HUES48 (cell line): ENCODE data around the gene TBC1D16.
"Not testable (repeated sequence)": the region's sequence is repeated elsewhere in the genome, so short reads cannot be mapped to it uniquely, and the experiment has no call there.

Source experiments
- H3K27ac ChIP-seq: one replicate; pipeline ENCODE4 v1.7.0; 2013; ENCODE audit warnings: low read depth, low read length, inconsistent platforms
- H3K27me3 ChIP-seq: 2 replicates; pipeline ENCODE4 v1.6.1; 2013; ENCODE audit warnings: mild to moderate bottlenecking, low read length; ENCODE audit not compliant: control insufficient read depth, insufficient read depth
- H3K36me3 ChIP-seq: 2 replicates; pipeline ENCODE4 v1.6.1; 2013; ENCODE audit warnings: low read length; ENCODE audit not compliant: control insufficient read depth, insufficient read depth
- H3K4me1 ChIP-seq: 2 replicates; pipeline ENCODE4 v1.6.1; 2013; ENCODE audit warnings: mild to moderate bottlenecking, low read length; ENCODE audit not compliant: control insufficient read depth, insufficient read depth
- H3K4me3 ChIP-seq: 2 replicates; pipeline ENCODE4 v1.5.1; 2013; ENCODE audit warnings: mild to moderate bottlenecking, low read depth, low read length
- H3K9ac ChIP-seq: 2 replicates; pipeline ENCODE4 v1.6.1; 2013; ENCODE audit warnings: mild to moderate bottlenecking, low read depth, low read length, moderate library complexity
- H3K9me3 ChIP-seq: 2 replicates; pipeline ENCODE4 v1.6.1; 2013; ENCODE audit warnings: low read length; ENCODE audit not compliant: control insufficient read depth, insufficient read depth

TBC1D16 gene

GRCh38 chr17:80000136-80000535 is 35.5 kb downstream of the TBC1D16 start:
- H3K36me3 ChIP-seq, result 0 out of 2 replicates have a peak, but pooled peaks cover 10% of the 10 kb centered on the region
- H3K27ac ChIP-seq, result no peak overlapping the region
- no peaks in the 10 kb centered on the region for H3K4me1 ChIP-seq
- H3K4me3 ChIP-seq, result no peak overlapping the region
- H3K27me3 ChIP-seq, result no peaks in the 10 kb centered on the region
- H3K9ac ChIP-seq, result no peak overlapping the region
- H3K9me3 ChIP-seq, result no peaks in the 10 kb centered on the region

GRCh38 chr17:79997011-79997660 is 38.5 kb downstream of the TBC1D16 start:
- no peak overlapping the region for H3K9ac ChIP-seq

GRCh38 chr17:79996291-79996690 is 39.4 kb downstream of the TBC1D16 start:
- H3K9ac ChIP-seq, result no peak overlapping the region

More at GRCh38 chr17:79997011-79997660, 38.5 kb downstream of the TBC1D16 start:
- H3K9me3 ChIP-seq, result no peaks in the 10 kb centered on the region
- H3K4me3 ChIP-seq, result no peak overlapping the region
- H3K4me1 ChIP-seq, result peaks cover 20% of the 10 kb centered on the region
- H3K27ac ChIP-seq, result no peak overlapping the region
- H3K27me3 ChIP-seq, result no peaks in the 10 kb centered on the region
- H3K36me3 ChIP-seq, result 0 out of 2 replicates have a peak, but pooled peaks cover 4% of the 10 kb centered on the region

GRCh38 chr17:79995696-79996095 is 40.0 kb downstream of the TBC1D16 start:
- Histone ChIP-seq H3K36me3 (no peaks in the 10 kb centered on the region), H3K9me3 (no peaks in the 10 kb centered on the region), H3K4me3 (no peak overlapping the region), H3K4me1 (peaks cover 27% of the 10 kb centered on the region), H3K27ac (no peak overlapping the region), H3K9ac (no peak overlapping the region), H3K27me3 (no peaks in the 10 kb centered on the region)

More at GRCh38 chr17:79996291-79996690, 39.4 kb downstream of the TBC1D16 start:
- no peaks in the 10 kb centered on the region for H3K36me3 ChIP-seq
- H3K4me1 ChIP-seq, result peaks cover 24% of the 10 kb centered on the region
- no peaks in the 10 kb centered on the region for H3K27me3 ChIP-seq
- H3K9me3 ChIP-seq, result no peaks in the 10 kb centered on the region
- H3K27ac ChIP-seq, result no peak overlapping the region
- H3K4me3 ChIP-seq, result no peak overlapping the region

GRCh38 chr17:79994602-79995001 is 41.1 kb downstream of the TBC1D16 start:
- Histone ChIP-seq H3K4me1 (peaks cover 27% of the 10 kb centered on the region), H3K36me3 (no peaks in the 10 kb centered on the region), H3K4me3 (no peak overlapping the region), H3K9ac (no peak overlapping the region), H3K27me3 (no peaks in the 10 kb centered on the region), H3K9me3 (no peaks in the 10 kb centered on the region), H3K27ac (no peak overlapping the region)

GRCh38 chr17:79994228-79994569 is 41.5 kb downstream of the TBC1D16 start:
- not testable (repeated sequence) for H3K4me3 ChIP-seq, H3K9me3 ChIP-seq, H3K9ac ChIP-seq, H3K27me3 ChIP-seq, H3K36me3 ChIP-seq
- H3K4me1 ChIP-seq, result peaks cover 28% of the 10 kb centered on the region
- peak overlapping the region; percentile 84 for H3K27ac ChIP-seq

GRCh38 chr17:79993390-79994227 is 42.1 kb downstream of the TBC1D16 start:
- Histone ChIP-seq H3K9ac (peak overlapping the region; percentile 50), H3K27ac (peak overlapping the region; percentile 84)

GRCh38 chr17:79992649-79993389 is 42.9 kb downstream of the TBC1D16 start:
- Histone ChIP-seq H3K9me3 (no peaks in the 10 kb centered on the region), H3K36me3 (no peaks in the 10 kb centered on the region), H3K4me1 (peaks cover 39% of the 10 kb centered on the region), H3K4me3 (no peak overlapping the region), H3K9ac (peak overlapping the region; percentile 50), H3K27ac (peak overlapping the region; percentile 84), H3K27me3 (no peaks in the 10 kb centered on the region)

More at GRCh38 chr17:79993390-79994227, 42.1 kb downstream of the TBC1D16 start:
- Histone ChIP-seq H3K27me3 (no peaks in the 10 kb centered on the region), H3K9me3 (no peaks in the 10 kb centered on the region), H3K4me3 (no peak overlapping the region), H3K36me3 (no peaks in the 10 kb centered on the region), H3K4me1 (peaks cover 32% of the 10 kb centered on the region)

- peak overlapping the region; percentile 52 for H3K4me3 ChIP-seq
- no peak overlapping the region for H3K9ac ChIP-seq
- peaks cover 43% of the 10 kb centered on the region for H3K4me1 ChIP-seq
- no peaks in the 10 kb centered on the region for H3K36me3 ChIP-seq
- H3K27me3 ChIP-seq, result no peaks in the 10 kb centered on the region
- no peaks in the 10 kb centered on the region for H3K9me3 ChIP-seq
- H3K27ac ChIP-seq, result no peak overlapping the region
Observed at GRCh38 chr17:79991924-79992648, 43.6 kb downstream of the TBC1D16 start.

- Histone ChIP-seq H3K27ac (no peak overlapping the region), H3K27me3 (no peaks in the 10 kb centered on the region), H3K36me3 (no peaks in the 10 kb centered on the region), H3K4me1 (peaks cover 43% of the 10 kb centered on the region), H3K9me3 (no peaks in the 10 kb centered on the region), H3K9ac (no peak overlapping the region), H3K4me3 (peak overlapping the region; percentile 52; the same call in 1 of the 2 replicates)
Observed at GRCh38 chr17:79991140-79991923, 44.3 kb downstream of the TBC1D16 start.
